H1 (cell line): ENCODE data around the gene KRTAP29-1. TPM values are rescaled to one million over a fixed set of nuclear protein-coding genes. Genes with fewer than 3 reads are reported as not detected.
"Not testable (repeated sequence)": the region's sequence is repeated elsewhere in the genome, so short reads cannot be mapped to it uniquely, and the experiment has no call there.

ENCODE experiments used
- CTCF ChIA-PET: fragments of 300-600 bp; sonication (Branson Sonifier 250); formaldehyde crosslinking; loops from one replicate; lab custom pipeline; 2021; ENCODE audit not compliant: partially characterized antibody; lab: Charles Lee
- POLR2A ChIA-PET: fragments of 300-600 bp; sonication (Branson Sonifier 250); formaldehyde crosslinking; loops from one replicate; lab custom pipeline; 2021; ENCODE audit warnings: inconsistent platforms; ENCODE audit not compliant: partially characterized antibody; lab: Charles Lee
- DNase-seq, 2 experiments: peaks; one replicate each; pipeline versions ENCODE4 v3.0.0 to v3.0.0-alpha.2; 2010 to 2022; ENCODE audit warnings: low spot score in 2 of 2, low read depth in 1 of 2, mixed read lengths in 1 of 2
- FAIRE-seq: peaks from 2 replicates; lab custom pipeline; 2011; peaks lifted over from hg19 to GRCh38; lab: Jason Lieb, UNC
- H2AFZ ChIP-seq: 2 replicates; pipeline ENCODE4 v1.8.1; 2012; ENCODE audit warnings: low read length, inconsistent platforms
- H2AK5ac ChIP-seq: 2 replicates; pipeline ENCODE4 v1.6.1; 2013; ENCODE audit warnings: low read depth, low read length
- H2BK120ac ChIP-seq: replicated peaks from 2 replicates; pipeline ENCODE3; 2013; ENCODE audit warnings: low read depth, low read length, inconsistent platforms
- H2BK12ac ChIP-seq: 2 replicates; pipeline ENCODE4 v1.6.1; 2013; ENCODE audit warnings: low read depth, low read length
- H2BK15ac ChIP-seq: 2 replicates; pipeline ENCODE4 v1.6.1; 2013; ENCODE audit warnings: low read length
- H2BK20ac ChIP-seq: 2 replicates; pipeline ENCODE4 v1.6.1; 2013; ENCODE audit warnings: low read length
- H2BK5ac ChIP-seq: 2 replicates; pipeline ENCODE4 v1.6.1; 2013; ENCODE audit warnings: low read depth, low read length
- H3K14ac ChIP-seq: 2 replicates; pipeline ENCODE4 v1.6.1; 2013; ENCODE audit warnings: inconsistent platforms; ENCODE audit not compliant: insufficient read length
- H3K18ac ChIP-seq: 2 replicates; pipeline ENCODE4 v1.6.1; 2013; ENCODE audit warnings: low read length; ENCODE audit errors: extremely low read depth
- H3K23ac ChIP-seq: 2 replicates; pipeline ENCODE4 v1.6.1; 2013; ENCODE audit warnings: inconsistent platforms; ENCODE audit not compliant: insufficient read length
- H3K23me2 ChIP-seq: 2 replicates; pipeline ENCODE4 v1.6.1; 2013; ENCODE audit warnings: low read depth, low read length
- H3K27ac ChIP-seq: 2 replicates; pipeline ENCODE4 v1.6.1; 2011; ENCODE audit warnings: low read depth, low read length, inconsistent platforms
- H3K27me3 ChIP-seq, 4 experiments: replicated peaks in 1 of 4; 1 replicate in 1 of 4; 2 replicates in 3 of 4; pipeline versions ENCODE4 v1.6.1 to v1.8.1; 2011 to 2013; ENCODE audit warnings: low read length in 3 of 4, mild to moderate bottlenecking in 3 of 4, inconsistent platforms in 2 of 4, mixed read lengths in 2 of 4, moderate library complexity in 1 of 4; ENCODE audit not compliant: control insufficient read depth in 3 of 4, insufficient read depth in 3 of 4; ENCODE audit errors: extremely low read depth in 1 of 4
- H3K36me3 ChIP-seq, 4 experiments: 2 replicates each; pipeline versions ENCODE4 v1.6.1 to v1.8.1; 2011 to 2013; ENCODE audit warnings: mild to moderate bottlenecking in 4 of 4, low read length in 3 of 4, moderate library complexity in 2 of 4, control low read depth in 1 of 4, inconsistent platforms in 1 of 4; ENCODE audit not compliant: insufficient read depth in 4 of 4, control insufficient read depth in 2 of 4
- H3K4ac ChIP-seq: replicated peaks from 2 replicates; pipeline ENCODE3; 2013; ENCODE audit warnings: low read length, low read depth, mixed read lengths, inconsistent platforms; ENCODE audit not compliant: insufficient read length
- H3K4me1 ChIP-seq, 4 experiments: replicated peaks in 1 of 4; 1 replicate in 1 of 4; 2 replicates in 3 of 4; pipeline versions ENCODE4 v1.6.1 to v1.8.1; 2011 to 2013; ENCODE audit warnings: low read length in 3 of 4, inconsistent platforms in 2 of 4, mixed read lengths in 1 of 4; ENCODE audit not compliant: insufficient read depth in 4 of 4, control insufficient read depth in 3 of 4
- H3K4me2 ChIP-seq, 2 experiments: 2 replicates each; pipeline versions ENCODE4 v1.6.1 to v1.8.1; 2011 to 2013; ENCODE audit warnings: low read depth in 2 of 2, low read length in 2 of 2, control low read depth in 1 of 2, inconsistent platforms in 1 of 2, mild to moderate bottlenecking in 1 of 2; ENCODE audit not compliant: insufficient read depth in 1 of 2
- H3K4me3 ChIP-seq, 4 experiments: fragments of 200-600, 300-600 bp in 1 of 4; sonication (generic), shearing (Covaris generic), sonication (Bioruptor Twin) in 1 of 4; 2 replicates each; pipeline versions ENCODE4 v1.5.1 to v1.8.1; 2011 to 2016; ENCODE audit warnings: low read length in 4 of 4, low read depth in 3 of 4, control low read depth in 2 of 4, inconsistent platforms in 2 of 4, mild to moderate bottlenecking in 2 of 4, mixed read lengths in 1 of 4, moderate library complexity in 1 of 4; ENCODE audit not compliant: insufficient read depth in 2 of 4; ENCODE audit errors: extremely low read depth in 1 of 4
- H3K56ac ChIP-seq: replicated peaks from 2 replicates; pipeline ENCODE3; 2013; ENCODE audit warnings: low read depth, mild to moderate bottlenecking, mixed read lengths, low read length, inconsistent platforms; ENCODE audit not compliant: insufficient read length
- H3K79me1 ChIP-seq: 2 replicates; pipeline ENCODE4 v1.6.1; 2013; ENCODE audit warnings: low read depth, low read length, control low read depth
- H3K79me2 ChIP-seq, 2 experiments: 2 replicates each; pipeline versions ENCODE4 v1.6.1 to v1.8.1; 2012 to 2013; ENCODE audit warnings: low read length in 2 of 2, mild to moderate bottlenecking in 2 of 2, inconsistent platforms in 1 of 2; ENCODE audit not compliant: insufficient read depth in 2 of 2, control insufficient read depth in 1 of 2
- H3K9ac ChIP-seq, 4 experiments: replicated peaks in 1 of 4; 1 replicate in 1 of 4; 2 replicates in 3 of 4; pipeline versions ENCODE4 v1.6.1 to v1.8.1; 2011 to 2013; ENCODE audit warnings: low read depth in 3 of 4, low read length in 3 of 4, control low read depth in 2 of 4, mild to moderate bottlenecking in 2 of 4, moderate library complexity in 2 of 4, inconsistent platforms in 1 of 4; ENCODE audit errors: extremely low read depth in 1 of 4
- H3K9me3 ChIP-seq, 2 experiments: 2 replicates each; pipeline versions ENCODE4 v1.6.1 to v1.8.1; 2012 to 2013; ENCODE audit warnings: mild to moderate bottlenecking in 2 of 2, moderate library complexity in 2 of 2, control low read depth in 1 of 2, inconsistent platforms in 1 of 2, low read depth in 1 of 2, low read length in 1 of 2, mixed read lengths in 1 of 2; ENCODE audit not compliant: insufficient read depth in 2 of 2
- H4K20me1 ChIP-seq, 2 experiments: replicated peaks in 1 of 2; 2 replicates each; pipeline versions ENCODE3 to v1.8.1; 2011 to 2013; ENCODE audit warnings: inconsistent platforms in 2 of 2, low read length in 2 of 2, mild to moderate bottlenecking in 1 of 2; ENCODE audit not compliant: insufficient read depth in 2 of 2, control insufficient read depth in 1 of 2
- H4K5ac ChIP-seq: 2 replicates; pipeline ENCODE4 v1.6.1; 2013; ENCODE audit warnings: low read length, low read depth, mixed read lengths, inconsistent platforms; ENCODE audit not compliant: insufficient read length
- H4K8ac ChIP-seq: 2 replicates; pipeline ENCODE4 v1.8.0; 2013; ENCODE audit warnings: mild to moderate bottlenecking, moderate library complexity, low read length, inconsistent platforms; ENCODE audit not compliant: insufficient read depth; ENCODE audit errors: extremely low read depth
- H4K91ac ChIP-seq: replicated peaks from 2 replicates; pipeline ENCODE3; 2013; ENCODE audit warnings: low read length, mixed read lengths, inconsistent platforms; ENCODE audit not compliant: insufficient read length
- ASH2L ChIP-seq: fragments of 200-600, 300-600 bp; sonication (generic); IDR thresholded peaks from one replicate; pipeline ENCODE4 v1.7.1; 2017; ENCODE audit warnings: low read length
- BACH1 ChIP-seq: IDR thresholded peaks from 2 replicates; pipeline ENCODE4 v1.6.1; 2012; ENCODE audit warnings: low read length, improper control_type of control experiment
- BRCA1 ChIP-seq: IDR thresholded peaks from 2 replicates; pipeline ENCODE4 v1.6.1; 2012; ENCODE audit warnings: low read depth, low read length, improper control_type of control experiment
- CHD2 ChIP-seq: IDR thresholded peaks from 2 replicates; pipeline ENCODE4 v1.6.1; 2012; ENCODE audit warnings: low read length, improper control_type of control experiment
- CREB1 ChIP-seq: IDR thresholded peaks from 2 replicates; pipeline ENCODE4 v1.6.1; 2012; ENCODE audit warnings: inconsistent platforms
- FOSL1 ChIP-seq: IDR thresholded peaks from 2 replicates; pipeline ENCODE4 v1.6.1; 2011; ENCODE audit warnings: mild to moderate bottlenecking, low read depth, low read length, moderate library complexity; ENCODE audit not compliant: insufficient read depth
- POLR2AphosphoS5 ChIP-seq: IDR thresholded peaks from 2 replicates; pipeline ENCODE4 v1.6.1; 2011; ENCODE audit warnings: low read depth, low read length
- SP1 ChIP-seq: IDR thresholded peaks from 2 replicates; pipeline ENCODE4 v1.6.1; 2011; ENCODE audit warnings: low read depth, low read length
- SRF ChIP-seq: IDR thresholded peaks from 2 replicates; pipeline ENCODE4 v1.6.1; 2011; ENCODE audit warnings: mild to moderate bottlenecking, low read depth, low read length, moderate library complexity
- WGBS, 2 experiments: shearing (Covaris generic) in 1 of 2; methylation state at CpG; one replicate each; pipeline versions ENCODE4 v1.1.6 to v1.1.7; 2013 to 2015; ENCODE audit warnings: low lambda C conversion rate in 2 of 2, mixed read lengths in 2 of 2, inconsistent platforms in 1 of 2, low coverage in 1 of 2, missing lambda C conversion rate in 1 of 2; ENCODE audit not compliant: insufficient replicate concordance in 2 of 2, insufficient coverage in 1 of 2, insufficient read length in 1 of 2; ENCODE audit errors: extremely low coverage in 1 of 2, missing lambda C conversion rate in 1 of 2; 5-methylcytosine and 5-hydroxymethylcytosine counted together
- polyA plus RNA-seq, 7 experiments: library from polyadenylated mRNA; depleted of rRNA in 3 of 7; stranded (reverse) in 5 of 7; unstranded in 2 of 7; fragments of >200 nt in 5 of 7; fragments of 200-250 nt in 2 of 7; gene quantifications; 1 replicate in 5 of 7; 2 replicates in 1 of 7; 4 replicates in 1 of 7; pipeline versions ENCODE4 v1.2.1 to v1.2.3, GENCODE V29; 2011 to 2013; ENCODE audit warnings: missing spikeins in 2 of 7, mixed read lengths in 2 of 7
- total RNA-seq: library from RNA; stranded (reverse); fragmentation: NEBNext Ultra II Directional; extraction: Animal tissue kit (Norgen Biotek cat#: 25700); gene quantifications from 2 replicates; pipeline ENCODE4 v1.2.1, GENCODE V29; 2021

Gene KRTAP29-1
- total and polyA plus RNA-seq, 2 of the 8 experiments (the other 6 are each of a cell fraction or from before 2014, with no cell fraction given): not detected

DNA sequence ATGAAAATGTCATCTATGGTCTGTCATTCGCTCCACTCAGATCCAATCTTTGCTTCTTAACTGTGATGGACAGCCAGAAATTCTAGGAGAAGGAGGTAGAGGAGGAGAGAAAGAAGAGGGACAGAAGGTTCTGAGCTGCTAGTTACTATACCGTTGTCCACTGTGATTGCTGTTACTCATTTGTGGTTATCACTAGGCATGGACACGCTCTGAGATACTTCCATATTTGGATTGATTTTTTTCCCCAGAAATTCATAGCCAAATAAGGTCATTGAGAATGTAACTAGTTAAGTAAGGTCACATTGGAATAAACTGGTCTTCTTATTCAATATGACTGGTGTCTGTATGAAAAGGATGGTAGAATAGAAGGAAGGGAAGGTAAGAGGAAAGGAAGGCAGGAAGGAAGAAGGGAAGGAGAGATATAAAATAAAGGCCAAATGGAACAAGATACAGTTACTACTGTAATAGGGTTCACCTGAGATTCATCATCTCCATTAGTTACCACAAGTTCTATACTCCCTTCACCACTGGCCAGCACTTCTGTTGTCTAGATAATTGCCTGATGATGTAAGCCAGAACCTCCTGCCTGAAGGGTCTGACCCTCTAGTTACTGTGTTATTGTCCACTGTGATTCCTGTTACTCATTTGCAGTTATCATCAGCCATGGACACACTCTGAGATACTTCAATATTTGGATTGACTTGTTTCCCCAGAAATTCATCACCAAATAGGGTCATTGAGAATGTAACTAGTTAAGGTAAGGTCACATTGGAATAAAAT, 24.3 kb downstream of the KRTAP29-1 start (continued):
- no peak for TF ChIP-seq BACH1
- TF ChIP-seq SRF: no peak
- no peak for TF ChIP-seq ASH2L
- TF ChIP-seq FOSL1: no peak
- no peak for TF ChIP-seq CHD2
- no peak for TF ChIP-seq SP1
- no peak for TF ChIP-seq POLR2AphosphoS5
- no peak for TF ChIP-seq CREB1
- TF ChIP-seq BRCA1: no peak

DNA sequence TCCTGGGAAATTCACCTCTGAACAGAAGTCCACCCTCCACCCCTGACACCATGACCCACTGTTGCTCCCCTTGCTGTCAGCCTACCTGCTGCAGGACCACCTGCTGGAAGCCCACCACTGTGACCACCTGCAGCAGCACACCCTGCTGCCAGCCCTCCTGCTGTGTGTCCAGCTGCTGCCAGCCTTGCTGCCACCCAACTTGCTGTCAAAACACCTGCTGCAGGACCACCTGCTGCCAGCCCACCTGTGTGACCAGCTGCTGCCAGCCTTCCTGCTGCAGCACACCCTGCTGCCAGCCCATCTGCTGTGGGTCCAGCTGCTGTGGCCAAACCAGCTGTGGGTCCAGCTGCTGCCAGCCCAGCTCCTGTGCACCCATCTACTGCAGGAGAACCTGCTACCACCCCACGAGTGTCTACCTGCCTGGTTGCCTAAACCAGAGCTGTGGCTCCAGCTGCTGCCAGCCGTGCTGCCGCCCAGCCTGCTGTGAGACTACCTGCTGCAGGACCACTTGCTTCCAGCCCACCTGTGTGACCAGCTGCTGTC, 26.9 kb downstream of the KRTAP29-1 start, which contains the start of gene KRTAP9-7:
KRTAP9-7 (plus strand) TSS at position 51 of the 543 bp plus-strand sequence; CDS start at position 51, 0 bp downstream.
- H3K18ac ChIP-seq, H3K36me3 ChIP-seq, H4K91ac ChIP-seq, H3K9me3 ChIP-seq, H3K27me3 ChIP-seq, H2BK20ac ChIP-seq, H4K8ac ChIP-seq, H3K14ac ChIP-seq, H3K9ac ChIP-seq, H2BK120ac ChIP-seq, H4K5ac ChIP-seq, H3K79me1 ChIP-seq, H2BK15ac ChIP-seq, H3K27ac ChIP-seq, H3K4ac ChIP-seq, H3K4me2 ChIP-seq, H2AK5ac ChIP-seq, H3K79me2 ChIP-seq, DNase-seq, H4K20me1 ChIP-seq, H2BK12ac ChIP-seq, H2AFZ ChIP-seq, FAIRE-seq, H3K4me1 ChIP-seq, H3K23ac ChIP-seq, H3K23me2 ChIP-seq, H3K56ac ChIP-seq, H2BK5ac ChIP-seq, POLR2A ChIA-PET, H3K4me3 ChIP-seq: not testable (repeated sequence)
- WGBS, 2 experiments: 96% methylated on average over 3 of the region's 3 CpGs; no CpG with 5 or more reads in 1 of the 2 experiments
- CTCF ChIA-PET: interaction anchor here (0.8 kb wide), 1 partner anchor 15 kb away, joined by 3 read pairs; no protein-coding TSS in a partner anchor
